Type B pancreatic cell (in vitro differentiated cells): ENCODE measurements around the gene TESK2. TPM values are rescaled to one million over a fixed set of nuclear protein-coding genes. Genes with fewer than 3 reads are reported as not detected.

Experiments
- DNase-seq: peaks from one replicate; pipeline ENCODE4 v3.0.0; 2021; ENCODE audit warnings: mixed read lengths; ENCODE audit not compliant: unreplicated experiment; ENCODE audit errors: extremely low spot score
- H3K27ac Mint-ChIP-seq: 2 replicates; pipeline ENCODE4 v1.8.0; 2021; ENCODE audit warnings: mild to moderate bottlenecking, mixed read lengths
- H3K27me3 Mint-ChIP-seq: 2 replicates; pipeline ENCODE4 v1.8.0; 2021; ENCODE audit warnings: mixed read lengths
- H3K36me3 Mint-ChIP-seq: 2 replicates; pipeline ENCODE4 v1.8.0; 2021; ENCODE audit warnings: mixed read lengths
- H3K4me1 Mint-ChIP-seq: one replicate; pipeline ENCODE4 v1.8.0; 2021; ENCODE audit warnings: mixed read lengths; ENCODE audit not compliant: unreplicated experiment
- H3K4me3 Mint-ChIP-seq: 2 replicates; pipeline ENCODE4 v1.8.0; 2021; ENCODE audit warnings: mild to moderate bottlenecking, mixed read lengths
- H3K9me3 Mint-ChIP-seq: 2 replicates; pipeline ENCODE4 v1.8.0; 2021; ENCODE audit warnings: mixed read lengths
- total RNA-seq: library from RNA; stranded (reverse); gene quantifications from 2 replicates; pipeline ENCODE4 v1.2.1, GENCODE V29; 2021; ENCODE audit warnings: low replicate concordance
- TF ChIP-seq, protein P1 (sequence below): fragments of 200-600 bp; sonication (generic); conservative IDR thresholded peaks from 2 replicates; pipeline ENCODE4 v1.5.0; 2021; ENCODE audit warnings: antibody characterized with exemption, mild to moderate bottlenecking

Gene TESK2
- total RNA-seq, 1 donor from 2014 or later: 6.7 TPM

DNA sequence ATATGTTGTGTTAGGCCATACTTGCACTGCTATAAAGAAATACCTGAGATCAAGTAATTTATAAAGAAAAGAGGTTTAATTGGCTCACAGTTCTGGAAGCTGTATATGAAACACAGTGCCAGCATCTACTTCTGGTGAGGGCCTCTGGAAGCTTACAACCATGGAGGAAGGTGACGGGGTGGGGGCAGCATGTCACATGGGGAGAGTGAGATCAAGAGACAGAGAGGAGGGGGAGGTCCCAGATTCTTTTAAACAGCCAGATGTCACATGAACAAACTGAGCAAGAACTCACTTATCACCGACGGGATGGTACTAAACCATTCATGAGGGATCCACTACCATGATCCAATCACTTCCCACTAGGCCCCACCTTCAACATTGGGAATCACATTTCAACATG is 42.6 kb downstream of the TESK2 start:
- Mint-ChIP-seq H3K27ac (no peak overlapping the region), H3K27me3 (no peaks in the 10 kb centered on the region), H3K4me1 (no peaks in the 10 kb centered on the region)

DNA sequence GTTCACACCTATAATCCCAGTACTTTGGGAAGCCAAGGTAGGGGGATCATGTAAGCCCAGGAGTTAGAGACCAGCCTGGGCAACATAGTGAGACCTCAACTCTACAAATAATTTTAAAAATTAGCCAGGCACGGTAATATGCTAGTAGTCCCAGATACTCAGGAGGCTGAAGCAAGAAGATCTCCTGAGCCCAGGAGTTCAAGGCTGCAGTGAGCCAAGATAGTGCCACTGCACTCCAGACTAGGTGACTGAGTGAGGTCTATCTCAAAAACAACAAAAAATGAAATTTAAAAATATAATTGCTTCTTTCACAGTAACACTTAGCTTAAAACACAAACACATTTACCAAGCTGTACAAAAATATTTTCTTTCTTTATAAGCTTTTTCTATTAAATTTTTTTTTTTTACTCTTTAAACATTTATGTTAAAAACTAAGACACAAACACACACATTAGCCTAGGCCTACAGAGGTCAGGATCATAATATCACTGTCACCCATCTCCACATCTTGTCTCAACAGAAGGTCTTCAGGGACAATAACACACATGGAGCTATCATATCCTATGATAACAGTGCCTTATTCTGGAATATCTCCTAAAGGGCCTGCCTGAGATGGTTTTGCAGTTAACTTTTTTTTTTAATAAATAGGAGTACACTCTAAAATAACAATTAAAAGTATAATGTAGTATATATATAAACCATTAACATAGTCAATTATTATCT is 43.9 kb downstream of the TESK2 start:
- H3K4me3 Mint-ChIP-seq: no peak overlapping the region
- no peaks in the 10 kb centered on the region for H3K9me3 Mint-ChIP-seq
- no peak overlapping the region for H3K27ac Mint-ChIP-seq
- DNase-seq: no peak
- TF ChIP-seq, protein P1, sequence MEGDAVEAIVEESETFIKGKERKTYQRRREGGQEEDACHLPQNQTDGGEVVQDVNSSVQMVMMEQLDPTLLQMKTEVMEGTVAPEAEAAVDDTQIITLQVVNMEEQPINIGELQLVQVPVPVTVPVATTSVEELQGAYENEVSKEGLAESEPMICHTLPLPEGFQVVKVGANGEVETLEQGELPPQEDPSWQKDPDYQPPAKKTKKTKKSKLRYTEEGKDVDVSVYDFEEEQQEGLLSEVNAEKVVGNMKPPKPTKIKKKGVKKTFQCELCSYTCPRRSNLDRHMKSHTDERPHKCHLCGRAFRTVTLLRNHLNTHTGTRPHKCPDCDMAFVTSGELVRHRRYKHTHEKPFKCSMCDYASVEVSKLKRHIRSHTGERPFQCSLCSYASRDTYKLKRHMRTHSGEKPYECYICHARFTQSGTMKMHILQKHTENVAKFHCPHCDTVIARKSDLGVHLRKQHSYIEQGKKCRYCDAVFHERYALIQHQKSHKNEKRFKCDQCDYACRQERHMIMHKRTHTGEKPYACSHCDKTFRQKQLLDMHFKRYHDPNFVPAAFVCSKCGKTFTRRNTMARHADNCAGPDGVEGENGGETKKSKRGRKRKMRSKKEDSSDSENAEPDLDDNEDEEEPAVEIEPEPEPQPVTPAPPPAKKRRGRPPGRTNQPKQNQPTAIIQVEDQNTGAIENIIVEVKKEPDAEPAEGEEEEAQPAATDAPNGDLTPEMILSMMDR: no peak
- no peaks in the 10 kb centered on the region for H3K27me3 Mint-ChIP-seq
- H3K4me1 Mint-ChIP-seq: no peaks in the 10 kb centered on the region
- H3K36me3 Mint-ChIP-seq: no peaks in the 10 kb centered on the region

More for the DNA sequence above, 42.6 kb downstream of the TESK2 start:
- no peak for DNase-seq
- Mint-ChIP-seq H3K4me3 (no peak overlapping the region), H3K36me3 (no peaks in the 10 kb centered on the region), H3K9me3 (no peaks in the 10 kb centered on the region)
- TF ChIP-seq, protein P1: no peak

DNA sequence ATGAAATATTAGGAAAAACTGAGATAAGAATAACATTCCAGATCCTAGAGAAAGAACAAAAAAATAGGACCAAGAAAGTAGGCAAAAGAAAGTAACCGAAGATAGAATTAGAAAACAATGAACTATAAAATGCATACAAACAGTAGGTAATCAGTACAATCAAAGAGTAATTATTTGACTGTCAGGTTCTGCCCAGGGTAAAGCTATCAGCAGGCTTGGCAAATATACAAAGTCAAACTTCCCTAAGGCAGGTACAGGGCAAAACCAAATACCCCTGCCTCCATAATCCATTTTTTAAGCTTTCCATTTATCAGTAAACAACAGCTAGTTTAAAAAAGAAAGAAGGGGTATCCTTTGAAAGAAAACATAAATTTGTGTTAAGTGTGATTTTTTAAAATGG is 44.4 kb downstream of the TESK2 start:
- Mint-ChIP-seq H3K4me1 (no peaks in the 10 kb centered on the region), H3K27me3 (no peaks in the 10 kb centered on the region), H3K4me3 (no peak overlapping the region), H3K9me3 (no peaks in the 10 kb centered on the region), H3K27ac (no peak overlapping the region), H3K36me3 (no peaks in the 10 kb centered on the region)
- DNase-seq: no peak
- TF ChIP-seq, protein P1: no peak

DNA sequence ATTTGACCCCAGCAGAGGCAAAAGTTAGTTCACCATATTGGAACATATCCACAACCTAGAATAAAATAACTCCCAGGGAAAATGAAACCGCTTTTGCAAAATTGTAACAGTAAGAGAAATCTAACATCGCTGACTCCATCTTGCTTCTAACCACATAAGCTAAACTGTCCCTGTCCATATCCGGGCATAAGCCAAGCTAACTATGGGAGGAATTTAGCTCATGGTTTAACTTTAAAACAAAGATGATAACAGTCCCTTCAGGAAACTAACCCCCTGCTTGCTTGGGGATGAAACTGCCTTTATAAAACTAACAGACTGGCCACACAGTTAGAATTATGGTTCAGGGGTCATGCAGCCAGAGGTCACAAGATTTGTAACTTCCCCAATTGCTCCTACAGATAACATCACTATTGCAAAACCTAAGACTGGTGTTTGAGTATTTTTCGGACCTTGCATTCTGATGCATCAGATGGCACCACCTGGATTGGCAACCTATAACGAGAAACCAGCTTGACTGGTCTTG is 46.3 kb downstream of the TESK2 start:
- DNase-seq: no peak
- Mint-ChIP-seq H3K4me3 (no peak overlapping the region), H3K27ac (no peak overlapping the region), H3K4me1 (no peaks in the 10 kb centered on the region), H3K27me3 (no peaks in the 10 kb centered on the region), H3K9me3 (no peaks in the 10 kb centered on the region), H3K36me3 (no peaks in the 10 kb centered on the region)
- TF ChIP-seq, protein P1: no peak

DNA sequence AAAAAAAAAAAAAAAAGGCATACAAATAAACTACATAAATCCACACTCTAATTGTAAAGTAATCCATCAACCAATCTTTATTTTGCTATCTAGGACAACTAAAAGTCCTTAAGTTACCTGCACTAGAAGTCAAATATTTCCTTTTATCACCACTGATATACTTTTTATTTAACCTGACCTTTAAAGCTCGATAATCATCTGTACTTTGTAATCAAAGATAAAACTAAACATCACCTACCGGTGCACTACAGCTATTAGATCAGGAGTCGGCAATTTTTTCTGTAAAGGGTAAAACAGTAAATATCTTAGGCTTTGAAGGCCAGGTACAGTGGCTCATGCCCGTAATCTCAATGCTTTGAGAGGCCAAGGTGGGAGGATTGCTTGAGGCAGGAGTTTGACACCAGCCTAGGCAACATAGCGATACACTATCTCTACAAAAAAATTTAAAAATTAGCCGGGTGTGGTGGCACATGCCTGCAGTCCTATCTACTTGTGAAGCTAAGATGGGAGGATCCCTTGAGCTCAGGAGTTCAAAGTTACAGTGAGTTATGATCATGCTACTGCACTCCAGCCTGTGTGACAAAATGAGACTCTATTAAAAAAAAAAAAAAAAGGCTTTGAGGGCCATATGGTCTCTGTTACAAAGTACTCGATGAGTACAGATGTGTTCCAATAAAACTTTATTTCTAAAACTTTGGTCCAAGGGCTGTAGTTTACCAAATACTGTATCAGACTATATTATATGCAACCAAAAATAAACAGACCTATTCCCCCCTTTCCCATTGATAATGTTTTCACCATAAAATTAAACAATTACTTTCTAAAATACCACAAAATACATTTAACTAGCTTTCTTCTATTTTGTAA is 47.1 kb downstream of the TESK2 start:
- H3K4me1 Mint-ChIP-seq: no peaks in the 10 kb centered on the region
- TF ChIP-seq, protein P1: no peak
- H3K27me3 Mint-ChIP-seq: no peaks in the 10 kb centered on the region
- no peak overlapping the region for H3K4me3 Mint-ChIP-seq
- H3K27ac Mint-ChIP-seq: peak overlapping the region; percentile 13
- no peaks in the 10 kb centered on the region for H3K36me3 Mint-ChIP-seq
- no peaks in the 10 kb centered on the region for H3K9me3 Mint-ChIP-seq
- no peak for DNase-seq
